ENCODE results near the gene GMPR.
A peak's percentile ranks its signal among the peaks of the same experiment; 100 is the strongest.

The GMPR gene

GRCh38 chr6:16274885-16275589 lies 36.6 kb downstream of the GMPR start:
- DNase-seq = no peak

- no peak for DNase-seq
Observed at GRCh38 chr6:16277101-16277981, 39.0 kb downstream of the GMPR start.

GRCh38 chr6:16278048-16278724 lies 39.8 kb downstream of the GMPR start:
- DNase-seq = no peak

DNA sequence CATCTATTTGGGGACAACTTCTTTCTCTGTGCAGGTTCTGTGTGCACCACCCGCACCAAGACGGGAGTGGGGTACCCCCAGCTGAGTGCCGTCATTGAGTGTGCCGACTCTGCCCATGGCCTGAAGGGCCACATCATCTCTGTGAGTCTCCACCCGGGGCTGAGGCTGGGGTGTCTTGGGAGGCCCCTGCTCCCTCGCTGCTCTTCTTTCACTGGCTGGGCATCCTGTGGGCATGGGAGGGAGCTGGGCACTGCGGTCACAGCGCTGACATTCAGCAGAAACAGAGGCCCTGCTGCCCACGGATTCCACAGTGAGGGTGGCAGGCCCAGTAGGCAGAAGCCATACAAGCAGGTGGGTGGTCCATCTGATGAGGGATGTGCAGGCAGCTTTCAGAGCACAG lies 40.4 kb downstream of the GMPR start:
- no peak for DNase-seq

DNA sequence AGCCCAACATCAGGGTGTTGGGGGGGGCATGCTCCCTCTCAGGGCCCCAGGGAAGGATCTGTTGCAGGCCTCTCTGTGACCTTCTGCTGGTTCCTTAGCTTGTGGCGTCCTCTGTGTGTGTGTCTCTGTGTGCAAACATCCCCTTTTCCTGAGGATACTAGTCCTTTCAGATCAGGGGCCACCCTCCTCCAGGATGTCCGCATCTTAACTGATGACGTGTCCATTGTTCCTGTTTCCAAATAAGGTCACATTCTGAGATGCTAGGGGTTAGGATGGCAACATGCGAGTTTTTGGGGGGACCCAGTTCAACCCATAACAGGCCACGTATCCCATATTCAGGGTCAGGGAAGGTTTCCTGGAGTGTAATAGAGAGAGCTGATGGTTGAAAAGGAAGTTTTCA lies 40.9 kb downstream of the GMPR start:
- no peak for DNase-seq

- DNase-seq = no peak
Observed at GRCh38 chr6:16282370-16282769, 44.0 kb downstream of the GMPR start.

GRCh38 chr6:16284472-16284871 lies 46.1 kb downstream of the GMPR start:
- DNase-seq = no peak

DNA sequence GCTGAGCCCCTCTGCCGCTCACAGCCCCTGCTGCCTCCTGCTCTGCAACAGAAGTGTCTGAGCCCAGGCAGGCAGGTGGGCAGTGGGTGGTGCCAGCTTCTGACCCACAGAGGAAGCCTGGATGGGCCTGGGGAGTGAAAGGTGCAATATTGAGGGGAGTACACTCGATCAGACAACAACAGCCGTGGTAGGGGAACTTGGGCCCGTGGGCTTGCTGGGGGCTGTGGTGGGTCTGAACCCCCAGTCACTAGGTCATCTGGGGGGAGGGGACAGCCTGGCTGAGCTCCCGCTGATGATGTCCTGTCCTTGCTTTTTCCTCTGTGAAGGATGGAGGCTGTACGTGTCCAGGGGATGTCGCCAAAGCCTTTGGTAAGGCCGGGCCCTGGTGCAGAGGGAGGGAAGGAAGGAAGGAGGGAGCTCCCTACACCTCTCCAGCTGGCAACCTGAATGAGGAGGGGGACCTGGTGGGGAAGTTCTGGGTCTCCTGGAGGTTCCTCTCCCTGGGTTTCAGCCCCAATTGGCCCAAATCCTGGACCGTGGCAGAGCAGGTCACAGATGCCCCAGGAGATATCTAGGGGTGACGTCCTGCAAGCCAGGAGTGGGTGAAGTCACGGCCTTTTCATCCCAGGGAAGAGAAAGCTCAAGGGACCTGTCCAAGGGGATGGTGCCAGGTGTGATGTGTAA lies 47.2 kb downstream of the GMPR start:
- no peak for DNase-seq

DNA sequence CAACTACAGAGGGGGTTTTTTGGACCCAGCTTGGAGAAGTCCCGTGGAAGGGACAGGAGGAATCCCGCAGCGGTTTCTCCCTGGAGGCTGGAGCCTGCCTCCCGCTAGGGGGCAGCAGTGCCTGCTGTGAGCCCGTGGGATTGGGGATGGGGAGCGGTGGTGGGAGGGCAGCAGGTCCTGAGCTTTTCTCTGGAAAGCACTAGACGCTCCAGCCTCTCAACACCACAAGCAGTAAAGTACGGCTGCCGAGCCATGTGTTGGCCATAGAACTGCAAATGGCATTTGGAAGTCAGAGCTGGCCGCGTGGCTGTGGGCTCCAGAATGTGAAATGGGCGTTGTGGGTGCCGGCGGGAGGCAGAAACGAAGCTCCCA lies 47.8 kb downstream of the GMPR start:
- DNase-seq = peak; percentile 32

DNA sequence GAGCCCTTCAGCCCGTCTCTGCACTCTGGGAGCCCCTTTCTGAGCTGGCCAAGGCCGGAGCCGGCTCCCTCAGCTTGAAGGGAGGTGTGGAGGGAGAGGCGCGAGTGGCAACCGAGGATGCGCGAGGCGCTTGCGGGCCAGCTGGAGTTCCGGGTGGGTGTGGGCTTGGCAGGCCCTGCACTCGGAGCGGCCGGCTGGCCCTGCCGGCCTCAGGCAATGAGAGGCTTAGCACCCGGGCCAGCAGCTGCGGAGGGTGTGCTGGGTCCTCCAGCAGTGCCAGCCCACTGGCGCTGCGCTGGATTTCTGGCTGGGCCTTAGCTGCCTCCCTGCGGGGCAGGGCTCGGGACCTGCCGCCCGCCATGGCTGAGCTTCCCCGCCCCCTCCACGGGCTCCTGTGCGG lies 49.8 kb downstream of the GMPR start:
- DNase-seq = no peak

GRCh38 chr6:16291739-16292138 lies 53.4 kb downstream of the GMPR start:
- no peak for DNase-seq

GRCh38 chr6:16292432-16292831 lies 54.0 kb downstream of the GMPR start:
- no peak for DNase-seq

GRCh38 chr6:16292942-16293341 lies 54.6 kb downstream of the GMPR start:
- no peak for DNase-seq

- no peak for DNase-seq
Observed at GRCh38 chr6:16294371-16294770, 56.0 kb downstream of the GMPR start.

DNA sequence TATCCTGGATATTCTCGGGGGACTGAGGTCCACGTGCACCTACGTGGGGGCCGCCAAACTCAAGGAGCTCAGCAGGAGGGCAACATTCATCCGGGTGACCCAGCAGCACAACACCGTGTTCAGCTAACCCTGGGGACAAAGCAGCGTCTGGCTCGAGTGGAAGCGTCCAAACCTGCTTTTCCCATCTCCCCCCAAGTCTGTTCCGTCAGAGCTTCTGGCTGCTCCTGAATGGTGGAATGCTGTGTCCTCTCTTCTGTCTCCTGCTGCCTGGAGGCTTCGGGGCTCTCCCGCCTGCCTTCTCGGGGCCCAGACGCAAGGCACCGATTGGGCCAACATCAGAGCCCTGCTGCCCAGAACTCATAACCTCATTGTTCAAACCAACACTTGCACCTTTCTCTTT lies 56.7 kb downstream of the GMPR start:
- no peak for DNase-seq

- no peak for DNase-seq
Observed at GRCh38 chr6:16295471-16295870, 57.1 kb downstream of the GMPR start.

GRCh38 chr6:16296061-16296670 lies 57.8 kb downstream of the GMPR start:
- no peak for DNase-seq

DNA sequence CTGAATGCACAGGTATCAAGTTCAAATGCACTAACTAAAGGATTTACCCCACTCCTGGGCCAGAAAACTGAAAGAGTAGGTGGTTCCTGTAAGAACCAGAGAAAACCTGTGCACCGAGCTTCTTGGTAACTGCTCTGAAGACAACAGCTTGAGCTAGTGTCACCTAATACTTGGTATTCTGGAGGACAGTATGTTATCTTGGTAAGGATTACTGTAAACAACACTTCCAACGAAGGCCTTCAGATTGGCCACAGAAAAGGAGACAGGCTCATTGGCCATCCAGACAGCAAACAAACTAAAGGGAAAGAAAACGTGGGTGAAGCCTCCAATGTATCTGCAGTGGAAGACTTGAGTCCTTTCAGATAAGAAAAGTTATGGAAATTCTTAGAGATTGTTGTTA lies 61.5 kb downstream of the GMPR start:
- DNase-seq = no peak

DNA sequence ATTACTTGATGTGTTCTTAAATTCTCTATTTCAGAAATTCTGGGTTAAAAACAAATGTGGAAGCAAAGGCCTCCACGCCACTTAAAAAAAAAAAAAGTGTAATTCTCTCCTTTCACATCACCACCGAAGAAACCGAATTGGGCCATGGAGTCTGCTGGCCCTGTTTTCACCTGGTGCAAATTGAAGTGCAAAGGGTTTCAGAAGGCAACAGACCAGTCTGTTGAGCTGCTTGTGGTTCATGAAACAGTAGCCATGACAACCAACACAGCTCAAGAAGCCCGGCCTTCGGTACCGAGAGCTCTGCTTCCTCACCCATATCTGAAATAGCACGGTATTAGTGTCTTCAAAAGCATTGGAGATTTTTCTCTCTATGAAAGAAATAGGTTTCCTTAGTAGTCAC lies 63.1 kb downstream of the GMPR start:
- DNase-seq = no peak

DNA sequence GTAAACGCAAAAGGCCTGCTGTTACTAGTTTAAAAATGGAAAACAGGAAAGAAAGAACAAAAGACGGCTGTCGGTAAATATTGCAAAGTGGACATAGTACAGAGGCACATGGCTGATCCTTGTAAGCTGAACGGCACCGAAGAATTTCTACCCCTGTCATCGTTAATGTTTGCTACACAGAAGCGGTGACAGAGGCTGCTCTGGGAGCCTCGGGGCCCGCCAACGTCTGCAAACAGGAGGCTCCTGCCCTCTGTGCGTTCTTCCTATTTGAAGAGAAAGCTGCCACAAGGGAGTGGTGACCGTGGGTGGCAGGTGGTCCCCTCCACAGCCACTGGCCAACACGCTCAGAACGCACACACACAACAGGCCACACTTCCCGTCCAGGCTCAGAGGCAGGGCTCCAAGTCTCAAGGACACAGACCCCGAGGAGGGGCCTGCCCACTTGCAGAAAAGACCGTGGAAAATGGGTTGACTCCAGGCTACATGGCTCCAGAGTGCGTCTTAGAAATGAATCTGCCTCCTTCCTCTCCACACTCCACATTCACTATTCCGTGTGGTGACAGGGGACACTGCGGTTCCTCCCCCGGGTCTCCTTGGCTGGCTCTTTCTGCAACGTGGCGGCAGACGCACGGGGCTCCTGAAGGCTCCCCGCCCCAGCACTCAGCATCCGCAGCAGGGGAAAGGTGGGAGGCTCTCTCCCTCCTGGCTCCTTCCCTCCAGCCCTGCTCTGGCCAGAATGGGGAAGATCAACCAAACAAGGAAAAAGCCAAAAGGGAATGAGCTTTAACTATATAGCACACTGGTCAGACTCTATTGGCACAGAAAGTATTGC lies 64.5 kb downstream of the GMPR start:
- no peak for DNase-seq

DNA sequence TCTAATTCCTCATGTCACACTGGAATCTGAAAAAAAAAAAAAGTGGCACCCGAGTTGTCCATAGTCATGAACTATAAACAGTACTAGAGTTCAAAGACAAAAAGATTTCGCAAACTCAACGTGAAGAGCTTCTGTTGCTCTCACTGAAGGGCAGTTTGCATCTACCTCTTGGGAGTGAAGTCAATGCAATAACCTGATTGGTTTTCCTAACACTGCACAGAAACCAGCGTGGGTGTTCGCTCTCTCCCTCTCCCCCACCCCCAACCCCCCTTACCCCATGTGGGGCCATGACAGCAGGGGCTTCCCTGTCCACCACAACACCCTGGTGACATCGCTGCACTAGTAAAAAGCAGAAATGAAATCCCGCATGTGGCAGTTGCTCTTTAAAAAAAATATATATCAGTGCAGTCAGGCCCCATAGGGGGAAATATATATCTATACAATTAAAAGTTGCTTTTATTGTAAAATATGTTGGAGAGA lies 66.9 kb downstream of the GMPR start:
- DNase-seq = no peak

GRCh38 chr6:16305788-16306187 lies 67.4 kb downstream of the GMPR start:
- DNase-seq = no peak
